Measurements from ENCODE around the gene ARHGAP22. TPM values are rescaled to one million over a fixed set of nuclear protein-coding genes. Genes with fewer than 3 reads are reported as not detected.

Gene ARHGAP22
- polyA plus RNA-seq, 1 donor = 0.93 TPM

- no peak for DNase-seq
Observed at GRCh38 chr10:48511875-48512231, 93.0 kb downstream of the ARHGAP22 start.

DNA sequence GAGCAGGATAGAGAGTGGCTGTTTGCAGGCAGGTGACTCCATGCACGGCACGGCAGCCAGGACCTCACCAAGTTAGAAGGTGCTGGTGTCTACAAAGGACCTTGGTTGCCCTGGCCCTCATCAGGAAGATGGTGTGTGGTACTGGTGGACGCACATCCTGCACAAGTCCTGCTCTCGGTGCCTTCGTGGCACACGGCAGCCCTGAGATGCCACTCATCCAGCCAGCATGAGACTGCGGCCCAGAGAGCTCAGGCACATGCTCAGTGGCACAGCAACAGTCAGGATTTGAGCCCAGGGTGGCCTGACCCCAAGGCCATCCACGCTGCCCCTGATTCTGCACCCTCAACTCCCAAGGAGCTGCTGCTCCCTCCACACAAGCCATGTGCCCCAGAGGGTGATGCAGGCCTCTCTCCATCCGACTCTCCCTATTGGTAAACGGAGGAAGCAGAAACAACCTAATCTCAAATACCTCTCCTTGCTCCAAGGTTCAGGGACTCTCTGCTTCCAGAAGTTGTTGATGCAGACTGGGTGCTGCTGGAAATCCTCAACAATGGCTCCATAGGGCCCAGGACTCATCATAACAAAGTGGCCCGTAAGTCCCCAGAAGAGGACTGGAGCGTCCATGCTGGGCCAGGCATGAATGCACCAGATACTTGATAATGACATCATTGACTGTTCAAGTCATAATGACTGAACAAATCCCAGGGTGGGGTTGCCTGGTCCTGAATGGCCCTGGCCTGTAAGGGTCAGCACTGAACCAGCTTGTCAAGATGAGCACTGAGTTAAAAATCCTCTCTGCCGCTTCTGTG lies 93.6 kb downstream of the ARHGAP22 start:
- DNase-seq = no peak

DNA sequence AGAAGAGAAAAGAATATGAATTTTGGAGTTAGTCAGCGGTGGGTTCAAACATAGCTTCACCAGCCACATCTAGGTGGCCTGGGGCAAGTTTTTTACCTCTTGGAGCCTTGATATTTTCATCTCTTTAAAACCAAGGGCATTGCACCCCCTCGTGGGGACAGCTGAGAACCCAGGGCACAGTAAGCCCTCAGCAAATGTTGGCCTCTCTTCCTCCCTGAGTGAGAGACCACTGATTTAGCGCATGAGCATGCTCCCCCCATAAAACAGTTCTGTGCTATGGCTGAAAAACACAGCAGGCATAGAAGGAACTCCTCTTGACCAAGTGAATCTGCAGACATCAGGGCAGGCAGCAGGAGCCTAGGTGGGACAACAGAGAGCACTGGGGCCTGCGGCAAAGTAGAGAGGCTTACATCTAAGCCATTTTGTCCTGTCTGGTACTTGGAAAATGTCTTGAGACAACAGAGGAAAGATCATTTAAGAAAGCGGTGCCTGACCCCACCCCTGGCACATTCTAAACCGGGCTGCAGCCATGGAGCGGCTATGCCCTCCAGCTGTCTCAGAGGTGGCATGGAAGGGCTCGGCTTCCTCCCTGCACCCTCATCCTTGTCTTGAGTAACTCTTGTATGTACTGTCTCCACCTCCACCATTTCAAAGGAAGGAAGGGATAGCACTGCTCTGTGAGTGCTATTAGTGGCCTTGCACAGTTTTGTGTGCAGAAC lies 94.7 kb downstream of the ARHGAP22 start:
- no peak for DNase-seq

- DNase-seq = no peak
Observed at GRCh38 chr10:48508791-48509772, 95.8 kb downstream of the ARHGAP22 start.

- DNase-seq = no peak
Observed at GRCh38 chr10:48507933-48508790, 96.7 kb downstream of the ARHGAP22 start.

DNA sequence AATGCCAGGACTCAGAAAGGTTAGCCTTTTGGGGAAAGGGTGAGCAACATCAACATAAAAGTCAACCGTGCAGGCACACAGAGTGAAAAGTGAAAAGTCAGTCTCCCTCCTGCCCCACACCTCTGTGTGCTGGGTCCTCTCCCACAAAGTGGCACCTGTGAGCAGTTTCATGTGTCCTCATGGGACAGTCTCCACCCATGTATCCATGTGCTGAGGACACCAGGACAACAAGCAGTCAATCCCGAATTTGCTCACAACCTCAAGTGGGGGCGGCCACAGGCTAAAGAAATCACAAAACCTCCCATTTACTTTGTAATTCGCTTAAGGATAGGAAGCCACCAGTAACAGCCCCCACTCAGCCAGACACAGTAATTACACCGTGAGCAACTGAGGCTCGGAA lies 97.4 kb downstream of the ARHGAP22 start:
- DNase-seq = no peak

GRCh38 chr10:48506147-48506917 lies 98.5 kb downstream of the ARHGAP22 start:
- no peak for DNase-seq

GRCh38 chr10:48505394-48506112 lies 99.3 kb downstream of the ARHGAP22 start:
- no peak for DNase-seq

DNA sequence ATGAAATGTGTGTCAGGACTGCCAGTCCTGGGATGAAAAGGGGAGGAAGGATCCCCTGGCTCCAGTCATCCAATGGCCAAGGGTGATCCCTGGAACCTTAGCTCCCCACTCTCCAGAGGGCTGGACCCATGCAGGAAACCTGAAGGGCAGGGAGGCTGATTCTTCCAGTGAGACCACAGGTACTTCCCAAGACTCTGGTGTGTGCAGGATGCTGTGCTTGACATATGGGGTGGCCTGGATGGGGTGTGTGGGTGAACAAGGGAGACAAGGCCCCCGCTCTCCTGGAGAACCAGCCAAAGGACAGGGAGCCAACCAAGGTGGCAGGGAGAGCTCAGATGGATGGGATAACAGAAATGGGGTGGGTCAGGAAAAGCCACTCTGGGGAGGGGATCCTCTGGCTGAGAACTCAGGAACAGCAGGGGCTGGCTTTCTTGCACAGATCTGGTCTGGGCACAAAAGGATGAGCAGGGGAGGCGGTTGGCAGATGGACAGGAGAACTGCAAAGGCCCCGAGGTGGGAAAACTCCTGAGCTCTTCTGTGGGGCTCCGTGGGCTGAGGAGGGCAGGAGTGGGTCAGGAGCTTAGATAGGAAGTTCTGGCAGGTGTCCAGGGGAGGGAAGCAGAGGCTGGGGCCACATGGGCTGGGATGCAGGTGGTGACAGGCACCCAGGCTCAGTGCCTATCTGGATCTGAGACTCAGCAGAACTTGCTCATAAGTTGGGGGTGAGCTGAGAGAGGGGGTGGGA lies 100.6 kb downstream of the ARHGAP22 start:
- no peak for DNase-seq

DNA sequence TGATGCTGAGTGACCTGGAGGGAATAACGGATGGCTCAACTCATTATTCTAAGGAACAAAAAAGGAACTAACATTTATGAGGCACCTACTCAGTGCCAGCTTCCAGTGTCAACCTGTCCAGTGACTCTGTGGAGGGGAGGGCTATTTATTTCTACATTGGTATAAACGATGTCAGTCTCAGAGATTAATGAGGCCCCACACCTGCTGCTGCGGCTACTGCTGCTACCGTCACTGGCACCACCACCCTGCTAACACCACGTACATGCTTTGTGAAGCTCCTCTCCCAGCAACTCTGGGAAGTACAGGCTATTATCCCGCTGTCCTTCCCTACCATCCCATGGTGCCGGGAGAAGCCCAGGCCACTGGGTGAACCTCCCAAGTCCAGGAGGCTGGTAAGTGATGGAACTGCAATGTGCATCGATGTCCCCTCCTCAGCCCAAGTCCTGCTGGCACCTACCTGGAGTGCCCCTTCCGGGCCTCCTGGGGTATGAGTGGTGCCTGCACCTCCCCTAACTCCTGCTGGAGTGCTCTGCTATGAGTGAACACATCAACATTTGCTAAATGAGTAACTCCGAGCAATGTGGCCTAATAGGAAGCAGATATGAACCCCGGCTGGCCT lies 101.5 kb downstream of the ARHGAP22 start:
- DNase-seq = no peak

DNA sequence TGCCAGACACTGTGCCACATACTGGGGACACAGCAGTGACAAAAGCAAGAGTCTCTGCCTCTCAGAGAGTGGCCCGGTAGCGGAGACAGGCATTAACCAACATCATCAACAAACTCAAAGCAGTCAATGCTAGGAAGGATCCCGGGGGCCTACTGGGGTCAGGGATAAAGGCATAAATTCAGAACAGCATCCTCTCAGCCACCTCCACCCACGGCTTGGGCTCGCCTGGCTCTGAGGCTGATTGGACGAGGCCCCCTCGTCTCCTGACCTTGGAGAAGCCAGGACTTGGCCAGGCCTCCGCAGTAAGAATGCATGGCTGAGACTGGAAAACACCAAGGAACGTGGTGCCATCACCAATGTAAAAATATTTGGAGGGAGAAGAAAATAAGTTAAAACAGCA lies 102.1 kb downstream of the ARHGAP22 start:
- no peak for DNase-seq

- DNase-seq = no peak
Observed at GRCh38 chr10:48501787-48502771, 102.8 kb downstream of the ARHGAP22 start.

GRCh38 chr10:48501226-48501625 lies 103.6 kb downstream of the ARHGAP22 start:
- no peak for DNase-seq

DNA sequence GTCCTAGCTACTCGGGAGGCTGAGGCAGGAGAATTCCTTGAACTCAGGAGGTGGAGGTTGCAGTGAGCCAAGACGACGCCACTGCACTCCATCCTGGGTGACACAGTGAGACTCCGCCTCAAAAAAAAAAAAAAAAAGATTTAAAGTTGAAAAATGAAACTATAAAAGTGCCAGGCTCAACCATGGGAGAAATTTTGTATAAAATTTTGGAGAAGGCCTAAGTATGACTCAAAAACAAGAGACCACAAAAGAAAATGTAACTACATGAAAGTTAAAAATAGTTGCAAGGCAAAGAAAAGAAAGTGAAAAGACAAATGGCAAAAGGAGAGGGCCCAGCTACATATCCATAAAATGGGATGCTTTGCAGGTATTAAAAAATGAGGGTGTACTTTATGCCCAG lies 104.1 kb downstream of the ARHGAP22 start:
- no peak for DNase-seq

DNA sequence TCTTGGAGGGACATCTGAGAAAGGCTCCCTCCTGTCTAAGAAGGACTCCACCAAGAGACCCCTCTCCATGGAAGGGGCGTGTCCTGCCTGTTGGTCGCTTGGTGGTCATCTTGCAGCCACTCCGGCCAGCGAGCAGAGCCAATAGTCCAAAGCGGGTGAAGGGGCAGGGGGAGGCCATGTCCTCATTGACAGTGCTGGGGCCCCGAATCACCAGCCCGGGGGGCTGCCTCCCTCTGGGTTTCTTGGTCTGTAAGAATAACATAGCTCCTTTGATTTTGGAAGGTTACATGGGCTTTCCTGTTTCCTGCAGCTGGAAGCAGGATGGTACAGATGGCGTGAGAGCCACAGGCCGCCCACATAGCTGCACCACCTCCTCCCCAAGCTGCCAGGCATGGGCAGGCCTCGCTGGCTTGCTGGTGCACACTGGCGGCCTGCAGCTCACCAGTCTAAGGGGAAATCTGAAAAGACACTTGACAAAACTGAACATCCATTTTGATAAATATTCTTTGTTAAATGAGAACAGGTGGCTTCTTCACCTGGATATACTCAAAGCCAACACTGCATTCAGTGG lies 105.8 kb downstream of the ARHGAP22 start:
- no peak for DNase-seq

- DNase-seq = no peak
Observed at GRCh38 chr10:48497780-48498770, 106.8 kb downstream of the ARHGAP22 start.
